Tibial nerve (tissue), 4 donors: ENCODE measurements around the gene YAF2. TPM values are rescaled to one million over a fixed set of nuclear protein-coding genes. Genes with fewer than 3 reads are reported as not detected.

Experiments
- DNase-seq, 2 donors: peaks; one replicate each; pipeline ENCODE4 v3.0.0-alpha.2; 2019; ENCODE audit warnings: low spot score in 2 of 2
- H3K27ac ChIP-seq, 4 donors: fragments of 200-600 bp; sonication (generic) in 3 of 4; one replicate each; pipeline ENCODE4 v1.5.1; 2017 to 2019; ENCODE audit warnings: mild to moderate bottlenecking in 1 of 4
- H3K27me3 ChIP-seq, 2 donors: fragments of 200-600 bp; sonication (generic) in 1 of 2; one replicate each; pipeline versions ENCODE4 v1.5.1 to v1.6.0; 2017 to 2019
- H3K36me3 ChIP-seq, 3 donors: fragments of 200-600 bp; sonication (generic); one replicate each; pipeline ENCODE4 v1.5.1; 2018 to 2019
- H3K4me1 ChIP-seq, 4 donors: fragments of 200-600 bp; sonication (generic) in 3 of 4; one replicate each; pipeline ENCODE4 v1.5.1; 2017 to 2019
- H3K4me3 ChIP-seq, 4 donors: fragments of 200-600 bp; sonication (generic) in 3 of 4; one replicate each; pipeline ENCODE4 v1.5.1; 2017 to 2019; ENCODE audit warnings: mild to moderate bottlenecking in 1 of 4, moderate library complexity in 1 of 4
- H3K9me3 ChIP-seq, 4 donors: fragments of 200-600 bp; sonication (generic) in 3 of 4; one replicate each; pipeline ENCODE4 v1.5.1; 2017 to 2019
- CTCF ChIP-seq, 5 experiments: fragments of 200-600 bp in 3 of 5; fragments of 450-650 bp in 2 of 5; sonication (generic) in 3 of 5; IDR thresholded peaks; one replicate each; pipeline ENCODE4 v1.5.1; 2016 to 2019; ENCODE audit warnings: antibody characterized with exemption in 5 of 5, mild to moderate bottlenecking in 3 of 5, moderate library complexity in 2 of 5
- EP300 ChIP-seq, 2 donors: sonication (generic); formaldehyde crosslinking; IDR thresholded peaks; one replicate each; pipeline ENCODE4 v1.6.1; 2017; ENCODE audit warnings: antibody characterized with exemption in 2 of 2, mild to moderate bottlenecking in 1 of 2
- POLR2A ChIP-seq, 2 donors: fragments of 450-650 bp; IDR thresholded peaks; one replicate each; pipeline ENCODE4 v1.6.1; 2017; ENCODE audit warnings: antibody characterized with exemption in 2 of 2, mild to moderate bottlenecking in 2 of 2, moderate library complexity in 2 of 2
- WGBS, 2 donors: methylation state at CpG; one replicate each; pipeline ENCODE4 v1.1.5; 2018; 5-methylcytosine and 5-hydroxymethylcytosine counted together
- total RNA-seq, 4 donors: library from RNA; depleted of rRNA; stranded (reverse); fragments of >200 nt; gene quantifications; one replicate each; pipeline ENCODE4 v1.1.0, GENCODE V29; 2016

YAF2 gene
- total RNA-seq, 4 donors from 2014 or later: 25.7 to 66.0 (median 38.7) TPM

GRCh38 chr12:42166501-42166900 is 71.5 kb downstream of the YAF2 start:
- H3K27ac ChIP-seq: no peak overlapping the region
- H3K27me3 ChIP-seq: no peaks in the 10 kb centered on the region
- H3K4me1 ChIP-seq: peaks cover 0 to 8% (median 1%) of the 10 kb centered on the region in 4 donors
- peaks cover 0 to 19% (median 0%) of the 10 kb centered on the region in 3 donors for H3K36me3 ChIP-seq
- no peaks in the 10 kb centered on the region for H3K9me3 ChIP-seq
- no peak for DNase-seq
- TF ChIP-seq EP300 (IDR thresholded peaks at IDR 0.05) (no peak), POLR2A (IDR thresholded peaks at IDR 0.05) (no peak), CTCF (IDR thresholded peaks at IDR 0.05) (no peak)
- no peak overlapping the region for H3K4me3 ChIP-seq

GRCh38 chr12:42163913-42164312 is 74.1 kb downstream of the YAF2 start:
- TF ChIP-seq EP300 (IDR thresholded peaks at IDR 0.05) (no peak), CTCF (IDR thresholded peaks at IDR 0.05) (no peak), POLR2A (IDR thresholded peaks at IDR 0.05) (no peak)
- DNase-seq: no peak
- H3K27me3 ChIP-seq: no peaks in the 10 kb centered on the region
- H3K4me1 ChIP-seq: peaks cover 0 to 8% (median 1%) of the 10 kb centered on the region in 4 donors
- no peak overlapping the region for H3K27ac ChIP-seq
- peaks cover 0 to 17% (median 0%) of the 10 kb centered on the region in 3 donors for H3K36me3 ChIP-seq
- no peak overlapping the region for H3K4me3 ChIP-seq
- H3K9me3 ChIP-seq: no peaks in the 10 kb centered on the region

- peaks cover 0 to 23% (median 0%) of the 10 kb centered on the region in 3 donors for H3K36me3 ChIP-seq
- H3K4me1 ChIP-seq: peaks cover 0 to 8% (median 1%) of the 10 kb centered on the region in 4 donors
- TF ChIP-seq EP300 (IDR thresholded peaks at IDR 0.05) (no peak), CTCF (IDR thresholded peaks at IDR 0.05) (no peak), POLR2A (IDR thresholded peaks at IDR 0.05) (no peak)
- DNase-seq: no peak
- no peaks in the 10 kb centered on the region for H3K9me3 ChIP-seq
- H3K27me3 ChIP-seq: no peaks in the 10 kb centered on the region
- no peak overlapping the region for H3K27ac ChIP-seq
- 79 to 81% methylated on average over 1 of the region's 1 CpG for WGBS, 2 donors
- no peak overlapping the region for H3K4me3 ChIP-seq
Measured at GRCh38 chr12:42162965-42163364, 75.1 kb downstream of the YAF2 start.

- Histone ChIP-seq H3K27me3 (no peaks in the 10 kb centered on the region), H3K4me3 (no peak overlapping the region), H3K36me3 (peaks cover 0 to 23% (median 0%) of the 10 kb centered on the region in 3 donors), H3K27ac (no peak overlapping the region), H3K9me3 (no peaks in the 10 kb centered on the region), H3K4me1 (peaks cover 0 to 8% (median 1%) of the 10 kb centered on the region in 4 donors)
- TF ChIP-seq POLR2A (IDR thresholded peaks at IDR 0.05): no peak
- TF ChIP-seq EP300 (IDR thresholded peaks at IDR 0.05): no peak
- no peak for TF ChIP-seq CTCF (IDR thresholded peaks at IDR 0.05)
- no peak for DNase-seq
Measured at GRCh38 chr12:42162193-42162592, 75.9 kb downstream of the YAF2 start.

GRCh38 chr12:42161529-42161928 is 76.5 kb downstream of the YAF2 start:
- H3K4me1 ChIP-seq: peaks cover 0 to 8% (median 1%) of the 10 kb centered on the region in 4 donors
- no peaks in the 10 kb centered on the region for H3K27me3 ChIP-seq
- H3K4me3 ChIP-seq: no peak overlapping the region
- DNase-seq: no peak
- 82 to 83% methylated on average over 1 of the region's 1 CpG for WGBS, 2 donors
- TF ChIP-seq CTCF (IDR thresholded peaks at IDR 0.05) (no peak), EP300 (IDR thresholded peaks at IDR 0.05) (no peak), POLR2A (IDR thresholded peaks at IDR 0.05) (no peak)
- H3K36me3 ChIP-seq: peaks cover 0 to 23% (median 0%) of the 10 kb centered on the region in 3 donors
- no peak overlapping the region for H3K27ac ChIP-seq
- H3K9me3 ChIP-seq: no peaks in the 10 kb centered on the region
